Neuron (in vitro differentiated cells): ENCODE measurements around the gene CAPN3.

Experiments used
- H2AFZ ChIP-seq: one replicate; pipeline ENCODE4 v1.6.1; 2013; ENCODE audit warnings: low read depth, mild to moderate bottlenecking, inconsistent platforms, low read length, moderate library complexity
- H3K27me3 ChIP-seq: one replicate; pipeline ENCODE4 v1.6.1; 2013; ENCODE audit warnings: low read length; ENCODE audit not compliant: insufficient read depth
- H3K36me3 ChIP-seq: one replicate; pipeline ENCODE4 v1.6.1; 2013; ENCODE audit warnings: low read length; ENCODE audit not compliant: insufficient read depth
- H3K4me1 ChIP-seq: one replicate; pipeline ENCODE4 v1.6.1; 2013; ENCODE audit warnings: low read length; ENCODE audit not compliant: insufficient read depth
- H3K4me3 ChIP-seq: 2 replicates; pipeline ENCODE4 v1.5.1; 2013; ENCODE audit warnings: mild to moderate bottlenecking, low read length, moderate library complexity
- H3K9me3 ChIP-seq: one replicate; pipeline ENCODE4 v1.6.1; 2013; ENCODE audit warnings: low read length

CAPN3 gene

DNA sequence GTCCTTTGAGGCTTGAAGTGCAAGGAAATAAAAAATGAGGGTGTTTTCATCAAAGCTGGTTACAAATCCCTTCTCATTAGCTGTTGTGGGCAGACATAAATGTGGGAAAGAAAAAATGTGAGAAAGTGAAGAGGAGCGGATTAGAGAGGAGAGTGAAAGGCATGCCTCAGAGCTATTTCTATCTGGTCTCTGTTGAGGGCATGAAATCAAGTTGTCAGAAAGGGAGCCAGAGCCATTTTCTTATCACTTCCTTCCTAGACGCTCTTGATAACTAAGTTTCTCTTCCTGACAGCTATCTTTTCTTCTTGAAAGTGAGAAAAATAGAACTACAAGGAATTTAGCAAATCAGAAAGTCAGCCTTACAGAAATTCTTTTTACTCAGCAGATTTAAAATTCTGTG lies 20.8 kb upstream of the CAPN3 start:
- Histone ChIP-seq H3K36me3 (no peaks in the 10 kb centered on the region), H3K4me3 (no peak overlapping the region), H3K27me3 (no peaks in the 10 kb centered on the region), H2AFZ (no peak overlapping the region), H3K9me3 (peaks cover 6% of the 10 kb centered on the region), H3K4me1 (no peaks in the 10 kb centered on the region)

DNA sequence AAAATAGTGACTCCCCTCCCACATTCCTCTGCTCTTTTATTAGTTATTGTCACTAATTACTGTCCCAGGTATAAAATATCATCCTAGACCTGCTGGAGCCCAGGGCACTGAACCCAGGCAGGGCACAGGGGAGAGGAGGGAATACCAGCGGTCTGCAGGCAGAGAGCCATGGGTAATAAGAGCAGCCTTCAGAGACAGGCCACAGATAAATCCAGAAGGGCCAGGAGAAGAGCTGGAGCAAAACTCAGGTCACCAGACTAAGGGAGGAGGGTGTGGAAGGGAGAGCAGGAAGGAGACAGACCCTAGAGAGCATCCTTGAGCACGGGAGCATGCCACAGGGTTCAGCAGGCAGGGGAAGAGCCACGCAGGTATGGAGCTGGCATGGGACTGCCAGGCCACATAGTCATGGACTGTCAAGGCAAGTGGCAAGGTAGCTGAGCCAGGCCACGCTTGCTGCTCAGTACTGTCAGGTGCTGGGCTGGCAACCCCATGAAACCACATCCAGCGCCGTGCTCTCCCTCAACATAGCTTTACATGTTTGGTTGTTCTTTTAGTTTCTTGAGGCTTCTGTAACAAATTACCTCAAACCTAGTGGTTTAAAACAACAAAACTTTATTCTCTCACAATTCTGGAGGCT lies 15.6 kb upstream of the CAPN3 start:
- Histone ChIP-seq H2AFZ (no peak overlapping the region), H3K4me3 (no peak overlapping the region), H3K4me1 (no peaks in the 10 kb centered on the region), H3K36me3 (peaks cover 2% of the 10 kb centered on the region), H3K27me3 (no peaks in the 10 kb centered on the region), H3K9me3 (peaks cover 2% of the 10 kb centered on the region)

DNA sequence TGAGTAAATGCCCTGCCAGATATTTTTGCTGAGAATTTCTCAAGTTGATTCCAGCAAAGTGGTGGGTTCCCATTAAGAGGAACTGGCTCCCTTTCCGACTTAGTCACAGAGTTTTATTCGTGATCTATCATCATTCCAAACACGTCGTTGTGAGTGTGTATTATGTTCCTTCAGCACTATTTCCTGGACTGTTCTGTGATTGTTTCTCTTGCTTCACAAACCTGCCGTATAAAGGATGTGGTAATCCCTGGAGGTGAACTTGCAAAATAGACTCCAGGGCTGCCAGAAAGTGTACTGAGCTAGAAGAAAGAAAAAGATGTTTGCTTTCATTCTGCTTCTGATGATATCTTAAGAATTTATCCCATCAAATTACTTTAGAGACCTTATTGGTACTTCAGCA lies 14.5 kb upstream of the CAPN3 start:
- peaks cover 2% of the 10 kb centered on the region for H3K9me3 ChIP-seq
- H3K4me1 ChIP-seq: no peaks in the 10 kb centered on the region
- no peaks in the 10 kb centered on the region for H3K27me3 ChIP-seq
- no peak overlapping the region for H3K4me3 ChIP-seq
- peaks cover 2% of the 10 kb centered on the region for H3K36me3 ChIP-seq
- no peak overlapping the region for H2AFZ ChIP-seq

DNA sequence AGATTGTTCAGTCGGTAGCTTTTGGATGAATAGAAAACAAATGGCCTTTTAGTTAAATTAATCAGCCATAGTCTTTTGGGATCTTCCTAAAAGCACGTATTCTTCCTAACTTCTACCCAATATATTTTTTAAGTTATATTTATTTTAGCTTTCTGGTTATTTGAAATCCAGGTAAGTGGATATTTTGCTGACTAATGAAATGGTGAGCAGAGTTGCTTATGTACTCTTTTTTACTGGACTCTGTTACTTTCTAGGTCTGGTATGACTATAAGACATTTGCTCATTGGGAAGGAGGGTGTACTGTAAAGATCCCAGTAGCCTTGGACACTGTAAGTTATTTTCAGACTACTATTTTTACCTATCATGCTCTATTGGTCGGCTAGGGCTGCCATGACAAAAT lies 13.8 kb upstream of the CAPN3 start:
- Histone ChIP-seq H3K9me3 (peaks cover 2% of the 10 kb centered on the region), H3K36me3 (peaks cover 2% of the 10 kb centered on the region), H3K4me1 (no peaks in the 10 kb centered on the region), H2AFZ (no peak overlapping the region), H3K27me3 (no peaks in the 10 kb centered on the region), H3K4me3 (no peak overlapping the region)

DNA sequence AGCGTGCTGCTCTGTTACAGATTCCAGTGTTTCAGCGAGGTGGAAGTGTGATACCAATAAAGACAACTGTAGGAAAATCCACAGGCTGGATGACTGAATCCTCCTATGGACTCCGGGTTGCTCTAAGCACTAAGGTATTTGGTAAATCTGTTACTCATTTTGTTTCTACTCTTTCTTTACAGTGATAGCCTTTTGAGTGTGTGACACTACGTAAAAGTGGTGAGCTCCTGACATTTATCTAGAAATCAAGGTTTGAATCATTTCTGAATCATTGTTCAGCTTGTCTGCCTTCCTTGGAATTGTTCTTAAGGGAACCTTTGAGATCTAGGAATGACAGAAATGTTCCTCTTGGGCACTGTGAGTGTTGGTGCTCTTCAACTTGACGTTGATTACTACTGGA lies 11.2 kb upstream of the CAPN3 start:
- peaks cover 2% of the 10 kb centered on the region for H3K9me3 ChIP-seq
- no peaks in the 10 kb centered on the region for H3K4me1 ChIP-seq
- H3K27me3 ChIP-seq: no peaks in the 10 kb centered on the region
- H3K4me3 ChIP-seq: no peak overlapping the region
- H3K36me3 ChIP-seq: peaks cover 2% of the 10 kb centered on the region
- H2AFZ ChIP-seq: no peak overlapping the region

DNA sequence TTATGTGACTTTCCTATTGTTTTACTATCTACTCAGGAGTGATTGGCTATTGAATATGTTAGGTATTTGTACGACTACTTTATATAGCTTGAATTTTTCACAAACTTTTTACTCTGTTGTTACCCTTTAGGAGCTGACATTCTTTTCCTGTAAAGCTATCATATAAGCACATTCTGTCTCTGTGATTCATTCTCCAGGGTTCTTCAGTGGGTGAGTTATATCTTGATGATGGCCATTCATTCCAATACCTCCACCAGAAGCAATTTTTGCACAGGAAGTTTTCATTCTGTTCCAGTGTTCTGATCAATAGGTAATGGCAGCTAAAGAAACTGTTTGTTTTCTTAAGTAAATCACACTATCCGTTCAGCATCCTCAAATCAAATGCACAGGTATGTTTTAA lies 10.1 kb upstream of the CAPN3 start:
- H3K4me1 ChIP-seq: no peaks in the 10 kb centered on the region
- no peak overlapping the region for H3K4me3 ChIP-seq
- H3K9me3 ChIP-seq: no peaks in the 10 kb centered on the region
- H3K27me3 ChIP-seq: no peaks in the 10 kb centered on the region
- no peak overlapping the region for H2AFZ ChIP-seq
- H3K36me3 ChIP-seq: no peaks in the 10 kb centered on the region

DNA sequence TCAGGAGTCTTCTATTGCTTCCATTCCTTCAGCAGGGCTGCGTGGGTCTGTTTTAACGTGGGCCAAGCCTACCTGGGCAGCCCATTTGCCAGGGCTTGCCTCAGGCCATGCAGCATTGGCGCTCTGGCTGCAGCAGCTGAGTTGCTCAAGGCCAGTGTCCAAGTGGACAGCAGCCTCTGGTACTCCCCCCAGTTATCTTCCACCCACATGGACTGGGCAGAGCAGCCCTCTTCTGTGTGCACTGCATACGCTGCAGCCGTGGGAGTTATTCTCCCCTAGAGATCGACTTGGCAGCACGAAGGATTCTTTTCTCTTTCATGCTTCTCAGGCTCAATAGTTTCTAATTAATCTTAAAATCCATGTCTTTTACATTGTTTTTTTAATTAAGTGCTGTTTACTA lies 6.9 kb upstream of the CAPN3 start:
- Histone ChIP-seq H3K27me3 (no peaks in the 10 kb centered on the region), H3K9me3 (no peaks in the 10 kb centered on the region), H3K4me1 (no peaks in the 10 kb centered on the region), H2AFZ (no peak overlapping the region), H3K36me3 (no peaks in the 10 kb centered on the region), H3K4me3 (no peak overlapping the region)

DNA sequence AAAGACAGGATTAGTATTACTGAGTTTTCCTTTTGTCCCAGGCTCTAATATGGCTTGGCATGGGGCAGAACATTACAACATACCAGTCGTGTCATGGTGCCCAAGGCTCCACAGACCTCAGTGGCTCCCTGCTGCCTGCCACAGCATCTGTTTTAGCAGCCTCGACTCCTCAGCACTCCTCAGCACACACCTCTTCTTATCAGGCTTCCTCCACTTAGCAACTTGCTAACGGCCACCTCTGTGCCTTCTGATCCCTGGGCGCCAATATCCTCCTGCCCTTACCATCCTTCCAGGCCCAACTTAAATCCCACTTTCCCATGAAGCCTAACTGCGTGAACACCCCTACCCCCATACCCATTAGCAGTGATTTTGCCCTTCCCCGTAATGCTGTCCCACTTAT lies 6.2 kb upstream of the CAPN3 start:
- H3K4me1 ChIP-seq: no peaks in the 10 kb centered on the region
- no peaks in the 10 kb centered on the region for H3K27me3 ChIP-seq
- no peak overlapping the region for H3K4me3 ChIP-seq
- no peaks in the 10 kb centered on the region for H3K9me3 ChIP-seq
- H2AFZ ChIP-seq: no peak overlapping the region
- H3K36me3 ChIP-seq: no peaks in the 10 kb centered on the region

DNA sequence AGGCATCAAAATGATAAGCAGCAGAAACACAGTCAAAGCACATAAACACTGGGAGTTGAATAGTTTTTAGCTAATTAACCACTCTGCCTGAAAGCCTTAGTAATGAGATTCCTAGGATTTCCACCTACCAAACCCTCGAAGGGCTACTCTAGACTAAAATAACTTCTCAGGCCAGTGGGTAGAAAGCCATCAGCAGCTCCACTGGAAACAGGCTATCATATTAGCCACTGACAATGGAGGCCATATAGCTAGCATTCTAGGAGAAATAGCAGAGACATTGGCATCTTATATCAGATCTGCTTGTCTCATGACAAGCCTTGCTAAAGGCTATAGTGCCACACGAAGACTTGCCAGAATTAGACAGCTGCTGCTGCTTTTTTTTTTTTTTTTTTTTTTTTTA lies 4.5 kb upstream of the CAPN3 start:
- Histone ChIP-seq H3K4me1 (no peaks in the 10 kb centered on the region), H3K36me3 (no peaks in the 10 kb centered on the region), H2AFZ (no peak overlapping the region), H3K4me3 (no peak overlapping the region), H3K27me3 (no peaks in the 10 kb centered on the region), H3K9me3 (no peaks in the 10 kb centered on the region)

DNA sequence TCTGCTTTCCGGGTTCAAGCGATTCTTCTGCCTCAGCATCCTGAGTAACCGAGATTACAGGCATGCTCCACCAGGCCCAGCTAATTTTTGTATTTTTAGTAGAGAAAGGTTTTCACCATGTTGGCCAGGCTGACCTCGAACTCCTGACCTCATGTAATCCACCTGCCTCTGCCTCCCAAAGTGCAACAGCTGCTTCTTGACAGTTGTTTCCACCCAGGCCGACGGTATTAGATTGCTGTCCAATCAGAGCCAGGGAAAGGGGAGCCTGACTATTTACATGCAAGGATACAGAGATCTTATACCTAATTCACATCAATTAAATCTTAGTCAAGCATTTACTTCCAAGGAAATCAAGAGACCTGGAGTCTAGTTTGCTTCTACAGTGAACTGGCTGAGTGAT lies 4.0 kb upstream of the CAPN3 start:
- Histone ChIP-seq H3K9me3 (no peaks in the 10 kb centered on the region), H3K27me3 (no peaks in the 10 kb centered on the region), H2AFZ (no peak overlapping the region), H3K4me3 (no peak overlapping the region), H3K4me1 (no peaks in the 10 kb centered on the region), H3K36me3 (no peaks in the 10 kb centered on the region)

DNA sequence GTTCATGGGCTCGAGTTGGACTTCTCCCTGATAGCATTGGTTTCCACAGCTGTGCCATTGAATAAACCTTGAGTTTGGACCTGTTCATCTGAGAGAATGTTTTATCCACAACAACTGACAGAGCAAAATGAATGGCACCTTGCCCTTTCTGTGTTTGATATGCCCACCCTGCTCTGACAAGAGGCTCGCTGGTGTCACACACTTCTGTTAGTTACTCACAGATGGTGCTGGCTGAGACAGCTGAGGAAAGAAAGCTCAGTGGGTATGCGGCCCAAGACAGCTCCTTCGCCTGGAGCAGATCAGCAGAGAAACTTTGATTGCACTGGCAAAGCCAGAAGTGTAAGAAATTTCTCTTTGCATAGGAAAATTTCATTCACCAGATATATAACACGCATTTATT lies 2.5 kb upstream of the CAPN3 start:
- H2AFZ ChIP-seq: no peak overlapping the region
- no peaks in the 10 kb centered on the region for H3K4me1 ChIP-seq
- H3K27me3 ChIP-seq: no peaks in the 10 kb centered on the region
- no peaks in the 10 kb centered on the region for H3K9me3 ChIP-seq
- no peak overlapping the region for H3K4me3 ChIP-seq
- no peaks in the 10 kb centered on the region for H3K36me3 ChIP-seq

DNA sequence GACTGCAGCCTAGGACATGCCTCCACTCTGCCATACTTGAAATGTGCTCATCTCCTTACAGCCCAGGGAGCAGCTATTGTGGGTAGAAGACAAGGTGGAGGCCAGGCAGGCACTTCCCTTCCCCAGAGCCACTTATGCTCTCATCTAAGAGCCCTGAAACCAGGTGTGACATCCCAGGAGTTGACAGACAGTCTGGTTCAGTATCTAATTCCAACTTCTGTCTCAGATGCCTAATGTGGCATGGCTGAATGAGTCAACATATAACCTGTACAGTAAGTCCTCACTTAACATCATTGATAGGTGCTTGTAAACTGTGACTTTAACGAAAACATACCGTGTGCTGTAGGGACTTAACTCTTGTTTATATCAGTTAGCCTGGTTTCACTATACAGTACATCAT lies 1.2 kb upstream of the CAPN3 start:
- H3K9me3 ChIP-seq: no peaks in the 10 kb centered on the region

DNA sequence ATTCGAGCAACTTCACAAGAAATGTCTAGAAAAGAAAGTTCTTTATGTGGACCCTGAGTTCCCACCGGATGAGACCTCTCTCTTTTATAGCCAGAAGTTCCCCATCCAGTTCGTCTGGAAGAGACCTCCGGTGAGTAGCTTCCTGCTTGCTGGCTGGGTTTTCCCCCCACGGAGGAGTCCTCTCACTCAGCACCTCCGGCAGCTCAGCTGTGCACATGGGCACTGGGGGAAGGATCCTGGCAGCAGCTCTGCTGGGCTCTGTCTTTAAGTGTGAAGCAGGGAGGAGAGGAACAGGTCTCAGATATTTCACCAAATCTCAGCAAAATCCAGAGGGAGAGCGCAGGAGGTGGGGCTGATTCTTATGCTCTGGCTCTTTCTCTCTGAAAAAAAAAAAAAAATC lies 684 bp downstream of the CAPN3 start:
- H3K4me3 ChIP-seq: no peak overlapping the region
- no peaks in the 10 kb centered on the region for H3K36me3 ChIP-seq
- H3K27me3 ChIP-seq: no peaks in the 10 kb centered on the region
- no peaks in the 10 kb centered on the region for H3K9me3 ChIP-seq
- no peaks in the 10 kb centered on the region for H3K4me1 ChIP-seq
- no peak overlapping the region for H2AFZ ChIP-seq

More for the DNA sequence above, 1.2 kb upstream of the CAPN3 start:
- Histone ChIP-seq H3K4me3 (no peak overlapping the region), H3K36me3 (no peaks in the 10 kb centered on the region), H3K4me1 (no peaks in the 10 kb centered on the region), H2AFZ (no peak overlapping the region), H3K27me3 (no peaks in the 10 kb centered on the region)

DNA sequence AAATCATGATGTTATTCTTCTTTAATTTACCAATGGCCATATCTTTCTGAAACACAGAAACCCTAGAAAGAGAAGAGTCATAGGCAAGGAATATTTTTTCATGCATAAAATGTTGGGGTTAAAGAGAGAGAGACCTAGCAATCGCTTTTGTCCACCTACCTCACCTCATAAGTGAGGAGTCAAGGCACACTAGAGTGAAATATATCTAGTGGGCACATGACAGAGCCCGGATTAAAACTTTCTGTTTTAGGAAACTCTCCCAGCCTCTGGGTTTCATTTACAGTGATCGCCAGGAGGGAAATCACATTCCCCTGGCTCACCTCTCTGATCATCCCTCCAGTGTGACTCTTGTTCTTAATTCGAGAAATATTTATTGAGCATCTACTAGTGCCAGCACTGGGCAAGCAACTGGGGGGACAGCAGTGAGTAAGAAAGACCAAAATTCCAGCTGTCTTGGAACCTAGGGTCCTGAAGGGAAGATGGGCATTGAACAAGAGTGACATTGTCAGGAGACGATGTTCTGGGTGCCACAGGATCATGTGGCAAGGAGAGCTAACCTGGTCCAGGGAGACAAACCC lies 1.3 kb downstream of the CAPN3 start:
- Histone ChIP-seq H3K36me3 (no peaks in the 10 kb centered on the region), H3K4me1 (no peaks in the 10 kb centered on the region), H3K27me3 (no peaks in the 10 kb centered on the region), H3K4me3 (no peak overlapping the region), H2AFZ (no peak overlapping the region), H3K9me3 (no peaks in the 10 kb centered on the region)
